Measurements from ENCODE around the gene SLC25A42. TPM values are rescaled to one million over a fixed set of nuclear protein-coding genes. Genes with fewer than 3 reads are reported as not detected.

The SLC25A42 gene
- total and polyA plus RNA-seq, 2 of the 13 experiments (the other 11 are each of a cell fraction or from before 2014, with no cell fraction given): 12.8 to 18.3 TPM

DNA sequence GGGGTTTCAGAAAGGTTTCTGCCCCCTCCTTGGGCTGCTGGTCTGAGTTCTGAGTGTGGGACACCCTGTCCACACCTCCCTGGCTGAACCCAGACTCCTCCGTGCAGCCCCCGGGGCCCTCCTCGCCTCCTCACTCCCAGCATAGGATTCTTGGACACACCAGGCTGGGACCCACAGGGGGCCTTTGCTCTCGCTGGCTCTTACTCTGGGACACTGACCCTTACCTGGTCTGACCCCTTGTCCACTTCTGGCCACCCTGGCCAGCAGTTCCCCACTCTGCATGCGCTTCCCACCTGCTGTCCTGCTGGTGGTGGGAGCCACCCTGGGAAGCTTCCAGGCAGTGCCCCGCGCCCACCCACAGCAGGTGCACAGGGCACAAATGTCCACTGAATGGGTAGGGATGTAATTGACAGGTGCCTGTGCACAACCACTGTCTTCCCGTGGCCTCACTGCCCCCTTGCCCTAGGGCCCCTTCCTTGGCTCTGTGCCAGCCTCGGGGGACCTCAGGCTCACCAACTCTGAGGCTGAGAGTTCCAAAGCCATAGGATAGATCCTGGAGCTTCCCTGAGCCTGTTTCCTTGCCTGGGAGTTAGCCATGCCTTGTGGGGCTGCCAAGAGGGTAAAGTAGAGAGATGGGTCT, 7.0 kb upstream of the SLC25A42 start:
- Histone ChIP-seq H3K27ac (ENCODE audit: extremely low read length, insufficient read depth, low read length) (no peak overlapping the region), H3K27me3 (ENCODE audit: control insufficient read depth in 1 of 2, insufficient read depth in 2 of 2, low read length in 2 of 2) (no peaks in the 10 kb centered on the region), H3K9me3 (ENCODE audit: low read length) (no peaks in the 10 kb centered on the region), H3K4me3 (replicated peaks in 1 of 3; ENCODE audit: insufficient read depth in 1 of 3, low read depth in 2 of 3, low read length in 3 of 3) (no peak overlapping the region), H4K20me1 (ENCODE audit: insufficient read depth, low read length) (no peaks in the 10 kb centered on the region), H3K9ac (ENCODE audit: insufficient read depth, low read depth, low read length) (no peak overlapping the region), H3K36me3 (replicated peaks in 1 of 2; ENCODE audit: control insufficient read depth in 1 of 2, insufficient read depth in 2 of 2, low read length in 2 of 2) (peaks cover 28 to 58% of the 10 kb centered on the region in 2 experiments), H3K4me1 (ENCODE audit: insufficient read depth, low read length) (peaks cover 41% of the 10 kb centered on the region), H2AFZ (ENCODE audit: low read length) (no peak overlapping the region), H3K79me2 (ENCODE audit: insufficient read depth, low read length) (no peaks in the 10 kb centered on the region), H3K4me2 (ENCODE audit: low read depth, low read length) (no peak overlapping the region)
- ATAC-seq (no peak), FAIRE-seq (no peak), DNase-seq (ENCODE audit: low spot score) (no peak)
- in situ Hi-C loops (cut with HindIII; ENCODE audit: extremely low pct_ligation_motif_present, low pct_unique_long_range_greater_than_20kb) (loop anchor here (5.0 kb wide), 1 partner anchor 56 kb away; no protein-coding TSS in a partner anchor), intact Hi-C loops (cut with micrococcal nuclease; ENCODE audit: unreplicated experiment) (no loop called here)
- no TSS peak for BruUV-seq (replicated peaks)
- WGBS (ENCODE audit: low lambda C conversion rate): 73% methylated on average over 5 of the region's 9 CpGs
- CTCF ChIA-PET (ENCODE audit: low intra/inter-chr PET ratio, low total read pairs): no interaction called here
- POLR2A ChIA-PET: interaction anchor here (0.7 kb wide), 1 partner anchor 164 kb away, joined by 3 read pairs; no protein-coding TSS in a partner anchor
- TF ChIP-seq ZNF589 (CRISPR knock-in tag; conservative IDR thresholded peaks at IDR 0.05) (no peak), XBP1 (CRISPR knock-in tag; IDR thresholded peaks at IDR 0.05) (no peak), RFX3 (CRISPR knock-in tag; IDR thresholded peaks at IDR 0.05) (no peak), ZBTB7B (CRISPR knock-in tag; IDR thresholded peaks at IDR 0.05) (no peak), ZNF382 (CRISPR knock-in tag; IDR thresholded peaks at IDR 0.05; ENCODE audit: borderline replicate concordance) (no peak), MEIS1 (CRISPR knock-in tag; IDR thresholded peaks at IDR 0.05; ENCODE audit: borderline replicate concordance) (no peak), ATF3 (CRISPR knock-in tag; IDR thresholded peaks at IDR 0.05) (no peak), AHR (CRISPR knock-in tag; IDR thresholded peaks at IDR 0.05) (no peak), SETDB1 (CRISPR knock-in tag; IDR thresholded peaks at IDR 0.05; ENCODE audit: borderline replicate concordance) (no peak), ZNF329 (CRISPR knock-in tag; IDR thresholded peaks at IDR 0.05; ENCODE audit: low read depth) (no peak), TERF1 (CRISPR knock-in tag; IDR thresholded peaks at IDR 0.05) (no peak), SIX4 (CRISPR knock-in tag; IDR thresholded peaks at IDR 0.05) (no peak)
- TF ChIP-seq, protein P1, sequence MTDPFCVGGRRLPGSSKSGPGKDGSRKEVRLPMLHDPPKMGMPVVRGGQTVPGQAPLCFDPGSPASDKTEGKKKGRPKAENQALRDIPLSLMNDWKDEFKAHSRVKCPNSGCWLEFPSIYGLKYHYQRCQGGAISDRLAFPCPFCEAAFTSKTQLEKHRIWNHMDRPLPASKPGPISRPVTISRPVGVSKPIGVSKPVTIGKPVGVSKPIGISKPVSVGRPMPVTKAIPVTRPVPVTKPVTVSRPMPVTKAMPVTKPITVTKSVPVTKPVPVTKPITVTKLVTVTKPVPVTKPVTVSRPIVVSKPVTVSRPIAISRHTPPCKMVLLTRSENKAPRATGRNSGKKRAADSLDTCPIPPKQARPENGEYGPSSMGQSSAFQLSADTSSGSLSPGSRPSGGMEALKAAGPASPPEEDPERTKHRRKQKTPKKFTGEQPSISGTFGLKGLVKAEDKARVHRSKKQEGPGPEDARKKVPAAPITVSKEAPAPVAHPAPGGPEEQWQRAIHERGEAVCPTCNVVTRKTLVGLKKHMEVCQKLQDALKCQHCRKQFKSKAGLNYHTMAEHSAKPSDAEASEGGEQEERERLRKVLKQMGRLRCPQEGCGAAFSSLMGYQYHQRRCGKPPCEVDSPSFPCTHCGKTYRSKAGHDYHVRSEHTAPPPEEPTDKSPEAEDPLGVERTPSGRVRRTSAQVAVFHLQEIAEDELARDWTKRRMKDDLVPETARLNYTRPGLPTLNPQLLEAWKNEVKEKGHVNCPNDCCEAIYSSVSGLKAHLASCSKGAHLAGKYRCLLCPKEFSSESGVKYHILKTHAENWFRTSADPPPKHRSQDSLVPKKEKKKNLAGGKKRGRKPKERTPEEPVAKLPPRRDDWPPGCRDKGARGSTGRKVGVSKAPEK (CRISPR knock-in tag; IDR thresholded peaks at IDR 0.05; ENCODE audit: borderline replicate concordance): no peak
- TF ChIP-seq, protein P2, sequence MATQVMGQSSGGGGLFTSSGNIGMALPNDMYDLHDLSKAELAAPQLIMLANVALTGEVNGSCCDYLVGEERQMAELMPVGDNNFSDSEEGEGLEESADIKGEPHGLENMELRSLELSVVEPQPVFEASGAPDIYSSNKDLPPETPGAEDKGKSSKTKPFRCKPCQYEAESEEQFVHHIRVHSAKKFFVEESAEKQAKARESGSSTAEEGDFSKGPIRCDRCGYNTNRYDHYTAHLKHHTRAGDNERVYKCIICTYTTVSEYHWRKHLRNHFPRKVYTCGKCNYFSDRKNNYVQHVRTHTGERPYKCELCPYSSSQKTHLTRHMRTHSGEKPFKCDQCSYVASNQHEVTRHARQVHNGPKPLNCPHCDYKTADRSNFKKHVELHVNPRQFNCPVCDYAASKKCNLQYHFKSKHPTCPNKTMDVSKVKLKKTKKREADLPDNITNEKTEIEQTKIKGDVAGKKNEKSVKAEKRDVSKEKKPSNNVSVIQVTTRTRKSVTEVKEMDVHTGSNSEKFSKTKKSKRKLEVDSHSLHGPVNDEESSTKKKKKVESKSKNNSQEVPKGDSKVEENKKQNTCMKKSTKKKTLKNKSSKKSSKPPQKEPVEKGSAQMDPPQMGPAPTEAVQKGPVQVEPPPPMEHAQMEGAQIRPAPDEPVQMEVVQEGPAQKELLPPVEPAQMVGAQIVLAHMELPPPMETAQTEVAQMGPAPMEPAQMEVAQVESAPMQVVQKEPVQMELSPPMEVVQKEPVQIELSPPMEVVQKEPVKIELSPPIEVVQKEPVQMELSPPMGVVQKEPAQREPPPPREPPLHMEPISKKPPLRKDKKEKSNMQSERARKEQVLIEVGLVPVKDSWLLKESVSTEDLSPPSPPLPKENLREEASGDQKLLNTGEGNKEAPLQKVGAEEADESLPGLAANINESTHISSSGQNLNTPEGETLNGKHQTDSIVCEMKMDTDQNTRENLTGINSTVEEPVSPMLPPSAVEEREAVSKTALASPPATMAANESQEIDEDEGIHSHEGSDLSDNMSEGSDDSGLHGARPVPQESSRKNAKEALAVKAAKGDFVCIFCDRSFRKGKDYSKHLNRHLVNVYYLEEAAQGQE (IDR thresholded peaks at IDR 0.05; ENCODE audit: borderline replicate concordance in 1 of 2, low read depth in 1 of 2, low read length in 2 of 2): no peak

Measured in HepG2 (cell line).